GM12875 (cell line): ENCODE data around the gene GFRA4.

Experiments
- H3K4me3 ChIP-seq: one replicate; pipeline ENCODE4 v1.5.1; 2011; ENCODE audit warnings: low read depth, low read length, control low read depth
- TF ChIP-seq, protein P1 (sequence below): IDR thresholded peaks from 2 replicates; pipeline ENCODE4 v1.5.1; 2011; ENCODE audit warnings: low read depth, mild to moderate bottlenecking, control low read depth, inconsistent platforms, low read length, moderate library complexity, borderline replicate concordance; ENCODE audit not compliant: insufficient read depth

The GFRA4 gene

GRCh38 chr20:3635346-3635745 lies 27.9 kb downstream of the GFRA4 start:
- no peak overlapping the region for H3K4me3 ChIP-seq

DNA sequence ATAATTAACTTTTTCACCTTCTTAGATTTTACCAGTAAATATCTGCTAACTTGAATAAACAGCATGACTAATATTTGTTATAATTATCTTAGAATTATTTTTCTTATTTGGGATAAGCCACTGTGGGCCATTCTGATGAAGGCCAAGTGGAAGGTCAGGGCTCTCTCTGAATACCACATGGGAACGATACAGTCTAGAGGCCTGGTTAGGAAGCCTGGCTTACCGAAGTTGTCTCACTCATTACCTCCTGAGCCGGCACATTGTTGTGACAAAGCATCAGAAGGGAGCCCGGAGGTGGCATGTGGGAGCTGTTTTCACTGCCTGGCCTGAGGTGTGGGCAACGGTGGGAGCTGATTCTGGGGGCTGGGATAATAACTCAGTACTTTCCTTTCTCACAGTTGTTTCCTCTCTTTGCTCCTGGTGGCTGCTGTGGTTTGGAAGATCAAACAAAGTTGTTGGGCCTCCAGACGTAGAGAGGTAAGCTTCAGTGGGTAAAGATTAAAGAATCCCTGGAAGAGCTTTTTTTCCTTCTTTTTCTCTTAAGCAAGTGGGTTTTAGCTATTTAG lies 29.2 kb downstream of the GFRA4 start:
- no peak overlapping the region for H3K4me3 ChIP-seq
- TF ChIP-seq, protein P1, sequence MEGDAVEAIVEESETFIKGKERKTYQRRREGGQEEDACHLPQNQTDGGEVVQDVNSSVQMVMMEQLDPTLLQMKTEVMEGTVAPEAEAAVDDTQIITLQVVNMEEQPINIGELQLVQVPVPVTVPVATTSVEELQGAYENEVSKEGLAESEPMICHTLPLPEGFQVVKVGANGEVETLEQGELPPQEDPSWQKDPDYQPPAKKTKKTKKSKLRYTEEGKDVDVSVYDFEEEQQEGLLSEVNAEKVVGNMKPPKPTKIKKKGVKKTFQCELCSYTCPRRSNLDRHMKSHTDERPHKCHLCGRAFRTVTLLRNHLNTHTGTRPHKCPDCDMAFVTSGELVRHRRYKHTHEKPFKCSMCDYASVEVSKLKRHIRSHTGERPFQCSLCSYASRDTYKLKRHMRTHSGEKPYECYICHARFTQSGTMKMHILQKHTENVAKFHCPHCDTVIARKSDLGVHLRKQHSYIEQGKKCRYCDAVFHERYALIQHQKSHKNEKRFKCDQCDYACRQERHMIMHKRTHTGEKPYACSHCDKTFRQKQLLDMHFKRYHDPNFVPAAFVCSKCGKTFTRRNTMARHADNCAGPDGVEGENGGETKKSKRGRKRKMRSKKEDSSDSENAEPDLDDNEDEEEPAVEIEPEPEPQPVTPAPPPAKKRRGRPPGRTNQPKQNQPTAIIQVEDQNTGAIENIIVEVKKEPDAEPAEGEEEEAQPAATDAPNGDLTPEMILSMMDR: no peak

More at GRCh38 chr20:3635346-3635745, 27.9 kb downstream of the GFRA4 start:
- TF ChIP-seq, protein P1: no peak

DNA sequence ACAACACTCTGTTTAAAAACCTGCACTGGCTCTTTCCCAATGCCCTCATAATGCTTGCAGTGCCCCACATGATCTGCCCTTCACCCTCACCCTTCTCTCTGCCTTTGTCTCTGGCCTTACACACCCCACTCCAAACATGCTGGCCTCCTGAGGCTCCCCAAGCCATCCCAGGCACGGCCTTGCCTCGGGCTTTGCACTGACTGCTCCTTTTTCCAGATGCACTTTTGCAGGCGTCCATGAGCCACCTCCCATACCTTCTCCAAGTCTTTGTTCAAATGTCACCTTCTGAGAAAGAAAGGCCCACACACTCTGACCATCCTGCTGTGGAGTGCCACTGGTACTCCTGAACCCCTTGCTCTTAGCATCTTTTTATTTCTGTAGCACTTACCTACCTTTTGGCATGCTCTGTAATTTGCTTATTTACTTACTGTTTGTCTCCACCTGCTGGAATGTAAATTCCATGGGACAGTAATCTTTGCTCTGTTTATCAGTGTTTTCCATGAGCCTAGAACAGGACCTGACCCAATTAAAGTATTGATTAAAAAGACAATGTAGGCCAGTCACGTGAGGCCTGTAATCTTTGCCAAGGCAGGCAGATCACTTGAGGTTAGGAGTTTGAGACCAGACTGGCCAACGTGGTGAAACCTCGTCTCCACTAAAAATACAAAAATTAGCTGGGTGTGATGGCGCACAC lies 30.7 kb downstream of the GFRA4 start:
- H3K4me3 ChIP-seq: no peak overlapping the region
- TF ChIP-seq, protein P1: no peak

DNA sequence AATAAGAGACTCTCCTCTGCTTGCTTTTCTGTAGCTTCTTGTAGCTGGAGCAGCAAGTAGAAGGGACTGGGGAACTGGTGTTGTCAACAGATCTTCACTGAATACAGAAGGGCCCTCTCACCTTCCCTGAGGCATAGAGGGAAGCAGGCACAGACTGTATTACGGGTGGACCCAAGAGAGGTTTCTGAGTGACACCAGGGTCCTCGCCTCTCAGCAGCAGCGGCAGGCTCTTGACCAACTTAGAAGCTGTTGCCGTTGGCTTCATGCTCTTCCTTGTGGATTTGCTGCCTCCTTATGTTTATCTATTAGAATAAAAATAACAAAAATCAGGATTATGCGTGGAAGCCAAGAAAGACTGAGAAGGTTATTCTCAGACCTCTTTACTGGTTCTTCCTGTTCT lies 31.7 kb downstream of the GFRA4 start:
- H3K4me3 ChIP-seq: no peak overlapping the region
- TF ChIP-seq, protein P1: no peak

DNA sequence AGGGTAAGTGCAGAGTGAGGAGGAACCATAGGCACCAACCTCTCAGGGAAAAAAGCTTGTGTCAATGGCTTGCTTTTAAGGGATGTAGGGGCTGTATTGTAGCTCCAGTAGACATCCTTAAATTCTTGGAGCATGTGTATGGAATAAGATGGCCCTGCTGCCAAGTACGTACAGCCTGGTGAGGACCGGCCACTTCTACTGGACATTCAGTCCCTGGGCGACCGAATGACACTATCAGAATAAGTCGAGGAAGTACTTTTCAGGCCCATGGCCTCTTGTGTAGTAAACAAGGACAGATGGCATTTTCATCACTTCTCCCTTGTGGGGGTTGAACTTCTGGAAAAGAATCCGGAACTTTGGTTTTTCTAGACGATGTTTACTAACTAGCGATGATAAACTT lies 32.8 kb downstream of the GFRA4 start:
- TF ChIP-seq, protein P1: no peak
- H3K4me3 ChIP-seq: no peak overlapping the region

DNA sequence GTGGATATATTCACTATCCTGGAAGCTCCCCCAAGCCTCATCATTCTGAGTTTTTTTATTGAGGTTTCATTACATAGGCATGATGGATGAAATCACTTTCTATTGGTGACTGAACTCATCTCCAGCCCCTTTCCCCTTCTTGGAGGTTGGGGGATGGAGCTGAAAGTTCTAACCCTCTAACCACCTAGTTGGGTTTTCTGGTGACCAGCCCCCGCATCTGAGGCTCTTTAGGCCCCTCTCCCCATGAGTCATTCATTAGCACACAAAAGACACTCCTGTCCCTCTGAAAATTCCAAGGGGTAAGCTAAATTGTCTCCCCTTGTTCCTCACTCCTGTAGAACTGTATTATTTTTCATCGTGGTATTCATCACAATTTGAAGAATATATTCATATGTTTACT lies 33.3 kb downstream of the GFRA4 start:
- no peak overlapping the region for H3K4me3 ChIP-seq
- TF ChIP-seq, protein P1: no peak
